GM13977 (cell line): ENCODE data around the gene TYRP1.

ENCODE experiments used
- DNase-seq: peaks from one replicate; pipeline ENCODE4 v3.0.0; 2012; ENCODE audit warnings: low spot score
- CTCF ChIP-seq: IDR thresholded peaks from 2 replicates; pipeline ENCODE4 v1.5.1; 2012; ENCODE audit warnings: mild to moderate bottlenecking, control low read depth; ENCODE audit not compliant: insufficient read depth; ENCODE audit errors: extremely low read depth, missing control alignments
- in situ Hi-C: fragments of 300-500 bp; cut with MboI; formaldehyde crosslinking; loops from one replicate; pipeline ENCODE4 v1.12.0; 2022; ENCODE audit warnings: low sequenced_read_pairs, low pct_unique_long_range_greater_than_20kb, mixed read lengths, inconsistent platforms; ENCODE audit not compliant: unreplicated experiment

Gene TYRP1

GRCh38 chr9:12722131-12722530 lies 28.9 kb downstream of the TYRP1 start:
- no peak for DNase-seq
- in situ Hi-C loops, result no loop called here
- TF ChIP-seq CTCF, result no peak

GRCh38 chr9:12723409-12724028 lies 30.3 kb downstream of the TYRP1 start:
- peak; percentile 15 for DNase-seq
- in situ Hi-C loops, result no loop called here
- TF ChIP-seq CTCF, result peak; percentile 16

GRCh38 chr9:12726795-12727194 lies 33.6 kb downstream of the TYRP1 start:
- TF ChIP-seq CTCF, result no peak
- in situ Hi-C loops, result no loop called here

GRCh38 chr9:12730198-12730597 lies 37.0 kb downstream of the TYRP1 start:
- in situ Hi-C loops, result no loop called here
- no peak for TF ChIP-seq CTCF
- no peak for DNase-seq

More at GRCh38 chr9:12726795-12727194, 33.6 kb downstream of the TYRP1 start:
- DNase-seq, result no peak

GRCh38 chr9:12730927-12731326 lies 37.7 kb downstream of the TYRP1 start:
- in situ Hi-C loops, result no loop called here
- no peak for TF ChIP-seq CTCF
- no peak for DNase-seq

- DNase-seq, result no peak
- no peak for TF ChIP-seq CTCF
Measured at GRCh38 chr9:12732971-12733370, 39.8 kb downstream of the TYRP1 start.

More at GRCh38 chr9:12732971-12733370, 39.8 kb downstream of the TYRP1 start:
- in situ Hi-C loops, result no loop called here
